Measurements from ENCODE around the gene KCNH8.

- TF ChIP-seq GATA3 (IDR thresholded peaks at IDR 0.05; ENCODE audit: low read depth, low read length) (no peak), GATA2 (IDR thresholded peaks at IDR 0.05; ENCODE audit: low read depth, low read length) (no peak)
These were observed 80.8 kb downstream of the KCNH8 start for GRCh38 chr3:19229086-19229485.

Data from SH-SY5Y (cell line).